HepG2 (cell line): ENCODE measurements around the gene KCNMA1.

Experiments used
- E2F1 ChIP-seq: sonication (generic); formaldehyde crosslinking; IDR thresholded peaks from 2 replicates; pipeline ENCODE4 v1.5.0; 2020; ENCODE audit warnings: missing genetic modification reagents
- EP300 ChIP-seq, 3 experiments: sonication (generic) in 1 of 3; formaldehyde crosslinking in 1 of 3; IDR thresholded peaks; 2 replicates each; pipeline versions ENCODE4 v1.5.1 to v1.6.1; 2011 to 2020; ENCODE audit warnings: low read depth in 2 of 3, low read length in 2 of 3, borderline replicate concordance in 1 of 3, improper control_type of control experiment in 1 of 3, mild to moderate bottlenecking in 1 of 3, missing genetic modification reagents in 1 of 3, moderate library complexity in 1 of 3
- EZH2 ChIP-seq: conservative IDR thresholded peaks from 2 replicates; pipeline ENCODE4 v1.6.1; 2012; ENCODE audit warnings: mild to moderate bottlenecking, low read depth, low read length, moderate library complexity
- FOXM1 ChIP-seq: sonication (generic); formaldehyde crosslinking; IDR thresholded peaks from 2 replicates; pipeline ENCODE4 v1.5.0; 2020; ENCODE audit warnings: missing genetic modification reagents
- KLF11 ChIP-seq: IDR thresholded peaks from 2 replicates; pipeline ENCODE4 v1.6.1; 2016; ENCODE audit warnings: missing compliant biosample characterization
- NCOA5 ChIP-seq: sonication (generic); formaldehyde crosslinking; IDR thresholded peaks from 2 replicates; pipeline ENCODE4 v1.4.0; 2020; ENCODE audit warnings: missing genetic modification reagents
- TBL1XR1 ChIP-seq: fragments of 150-350 bp; IDR thresholded peaks from 2 replicates; pipeline ENCODE4 v1.6.1; 2014; ENCODE audit warnings: borderline replicate concordance, low read length; ENCODE audit not compliant: partially characterized antibody

DNA sequence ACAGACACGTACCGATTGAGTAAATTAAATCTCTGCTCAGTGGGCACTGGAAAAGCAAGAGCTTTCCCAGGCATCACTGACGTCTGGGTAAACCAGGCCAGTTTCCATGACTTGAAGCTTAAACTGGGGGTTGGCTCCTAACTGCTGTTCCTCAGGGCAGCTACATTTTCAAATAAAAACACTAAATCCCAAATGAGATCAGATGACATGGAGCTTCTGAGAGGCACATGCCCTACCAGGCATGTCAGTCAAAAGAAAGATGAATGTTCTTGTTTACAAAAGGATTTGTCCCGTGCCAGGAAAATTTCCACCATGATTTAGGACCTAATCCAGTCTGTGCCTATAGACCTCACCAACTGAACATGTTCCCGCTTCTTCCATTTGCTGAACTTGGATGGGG, 220.2 kb downstream of the KCNMA1 start:
- TF ChIP-seq TBL1XR1 (no peak), EZH2 (no peak), KLF11 (CRISPR knock-in tag) (no peak), E2F1 (CRISPR knock-in tag) (no peak), FOXM1 (CRISPR knock-in tag) (no peak), NCOA5 (no peak), EP300 (IDR thresholded peaks at IDR 0.05; ENCODE audit: low read depth in 2 of 2, low read length in 2 of 2) (no peak), EP300 (CRISPR knock-in tag; IDR thresholded peaks at IDR 0.05; ENCODE audit: borderline replicate concordance) (no peak)
